H1 (cell line): ENCODE results near the gene WDR33. TPM values are rescaled to one million over a fixed set of nuclear protein-coding genes. Genes with fewer than 3 reads are reported as not detected.

Experiments
- CTCF ChIA-PET: fragments of 300-600 bp; sonication (Branson Sonifier 250); formaldehyde crosslinking; loops from one replicate; lab custom pipeline; 2021; ENCODE audit not compliant: partially characterized antibody; lab: Charles Lee
- POLR2A ChIA-PET: fragments of 300-600 bp; sonication (Branson Sonifier 250); formaldehyde crosslinking; loops from one replicate; lab custom pipeline; 2021; ENCODE audit warnings: inconsistent platforms; ENCODE audit not compliant: partially characterized antibody; lab: Charles Lee
- DNase-seq, 2 experiments: peaks; one replicate each; pipeline versions ENCODE4 v3.0.0 to v3.0.0-alpha.2; 2010 to 2022; ENCODE audit warnings: low spot score in 2 of 2, low read depth in 1 of 2, mixed read lengths in 1 of 2
- FAIRE-seq: peaks from 2 replicates; lab custom pipeline; 2011; peaks lifted over from hg19 to GRCh38; lab: Jason Lieb, UNC
- H2AFZ ChIP-seq: 2 replicates; pipeline ENCODE4 v1.8.1; 2012; ENCODE audit warnings: low read length, inconsistent platforms
- H2AK5ac ChIP-seq: 2 replicates; pipeline ENCODE4 v1.6.1; 2013; ENCODE audit warnings: low read depth, low read length
- H2BK120ac ChIP-seq: replicated peaks from 2 replicates; pipeline ENCODE3; 2013; ENCODE audit warnings: low read depth, low read length, inconsistent platforms
- H2BK12ac ChIP-seq: 2 replicates; pipeline ENCODE4 v1.6.1; 2013; ENCODE audit warnings: low read depth, low read length
- H2BK15ac ChIP-seq: 2 replicates; pipeline ENCODE4 v1.6.1; 2013; ENCODE audit warnings: low read length
- H2BK20ac ChIP-seq: 2 replicates; pipeline ENCODE4 v1.6.1; 2013; ENCODE audit warnings: low read length
- H2BK5ac ChIP-seq: 2 replicates; pipeline ENCODE4 v1.6.1; 2013; ENCODE audit warnings: low read depth, low read length
- H3K14ac ChIP-seq: 2 replicates; pipeline ENCODE4 v1.6.1; 2013; ENCODE audit warnings: inconsistent platforms; ENCODE audit not compliant: insufficient read length
- H3K18ac ChIP-seq: 2 replicates; pipeline ENCODE4 v1.6.1; 2013; ENCODE audit warnings: low read length; ENCODE audit errors: extremely low read depth
- H3K23ac ChIP-seq: 2 replicates; pipeline ENCODE4 v1.6.1; 2013; ENCODE audit warnings: inconsistent platforms; ENCODE audit not compliant: insufficient read length
- H3K23me2 ChIP-seq: 2 replicates; pipeline ENCODE4 v1.6.1; 2013; ENCODE audit warnings: low read depth, low read length
- H3K27ac ChIP-seq: 2 replicates; pipeline ENCODE4 v1.6.1; 2011; ENCODE audit warnings: low read depth, low read length, inconsistent platforms
- H3K27me3 ChIP-seq, 4 experiments: replicated peaks in 1 of 4; 1 replicate in 1 of 4; 2 replicates in 3 of 4; pipeline versions ENCODE4 v1.6.1 to v1.8.1; 2011 to 2013; ENCODE audit warnings: low read length in 3 of 4, mild to moderate bottlenecking in 3 of 4, inconsistent platforms in 2 of 4, mixed read lengths in 2 of 4, moderate library complexity in 1 of 4; ENCODE audit not compliant: control insufficient read depth in 3 of 4, insufficient read depth in 3 of 4; ENCODE audit errors: extremely low read depth in 1 of 4
- H3K36me3 ChIP-seq, 4 experiments: 2 replicates each; pipeline versions ENCODE4 v1.6.1 to v1.8.1; 2011 to 2013; ENCODE audit warnings: mild to moderate bottlenecking in 4 of 4, low read length in 3 of 4, moderate library complexity in 2 of 4, control low read depth in 1 of 4, inconsistent platforms in 1 of 4; ENCODE audit not compliant: insufficient read depth in 4 of 4, control insufficient read depth in 2 of 4
- H3K4ac ChIP-seq: replicated peaks from 2 replicates; pipeline ENCODE3; 2013; ENCODE audit warnings: low read length, low read depth, mixed read lengths, inconsistent platforms; ENCODE audit not compliant: insufficient read length
- H3K4me1 ChIP-seq, 4 experiments: replicated peaks in 1 of 4; 1 replicate in 1 of 4; 2 replicates in 3 of 4; pipeline versions ENCODE4 v1.6.1 to v1.8.1; 2011 to 2013; ENCODE audit warnings: low read length in 3 of 4, inconsistent platforms in 2 of 4, mixed read lengths in 1 of 4; ENCODE audit not compliant: insufficient read depth in 4 of 4, control insufficient read depth in 3 of 4
- H3K4me2 ChIP-seq, 2 experiments: 2 replicates each; pipeline versions ENCODE4 v1.6.1 to v1.8.1; 2011 to 2013; ENCODE audit warnings: low read depth in 2 of 2, low read length in 2 of 2, control low read depth in 1 of 2, inconsistent platforms in 1 of 2, mild to moderate bottlenecking in 1 of 2; ENCODE audit not compliant: insufficient read depth in 1 of 2
- H3K4me3 ChIP-seq, 4 experiments: fragments of 200-600, 300-600 bp in 1 of 4; sonication (generic), shearing (Covaris generic), sonication (Bioruptor Twin) in 1 of 4; 2 replicates each; pipeline versions ENCODE4 v1.5.1 to v1.8.1; 2011 to 2016; ENCODE audit warnings: low read length in 4 of 4, low read depth in 3 of 4, control low read depth in 2 of 4, inconsistent platforms in 2 of 4, mild to moderate bottlenecking in 2 of 4, mixed read lengths in 1 of 4, moderate library complexity in 1 of 4; ENCODE audit not compliant: insufficient read depth in 2 of 4; ENCODE audit errors: extremely low read depth in 1 of 4
- H3K56ac ChIP-seq: replicated peaks from 2 replicates; pipeline ENCODE3; 2013; ENCODE audit warnings: low read depth, mild to moderate bottlenecking, mixed read lengths, low read length, inconsistent platforms; ENCODE audit not compliant: insufficient read length
- H3K79me1 ChIP-seq: 2 replicates; pipeline ENCODE4 v1.6.1; 2013; ENCODE audit warnings: low read depth, low read length, control low read depth
- H3K79me2 ChIP-seq, 2 experiments: 2 replicates each; pipeline versions ENCODE4 v1.6.1 to v1.8.1; 2012 to 2013; ENCODE audit warnings: low read length in 2 of 2, mild to moderate bottlenecking in 2 of 2, inconsistent platforms in 1 of 2; ENCODE audit not compliant: insufficient read depth in 2 of 2, control insufficient read depth in 1 of 2
- H3K9ac ChIP-seq, 4 experiments: replicated peaks in 1 of 4; 1 replicate in 1 of 4; 2 replicates in 3 of 4; pipeline versions ENCODE4 v1.6.1 to v1.8.1; 2011 to 2013; ENCODE audit warnings: low read depth in 3 of 4, low read length in 3 of 4, control low read depth in 2 of 4, mild to moderate bottlenecking in 2 of 4, moderate library complexity in 2 of 4, inconsistent platforms in 1 of 4; ENCODE audit errors: extremely low read depth in 1 of 4
- H3K9me3 ChIP-seq, 2 experiments: 2 replicates each; pipeline versions ENCODE4 v1.6.1 to v1.8.1; 2012 to 2013; ENCODE audit warnings: mild to moderate bottlenecking in 2 of 2, moderate library complexity in 2 of 2, control low read depth in 1 of 2, inconsistent platforms in 1 of 2, low read depth in 1 of 2, low read length in 1 of 2, mixed read lengths in 1 of 2; ENCODE audit not compliant: insufficient read depth in 2 of 2
- H4K20me1 ChIP-seq, 2 experiments: replicated peaks in 1 of 2; 2 replicates each; pipeline versions ENCODE3 to v1.8.1; 2011 to 2013; ENCODE audit warnings: inconsistent platforms in 2 of 2, low read length in 2 of 2, mild to moderate bottlenecking in 1 of 2; ENCODE audit not compliant: insufficient read depth in 2 of 2, control insufficient read depth in 1 of 2
- H4K5ac ChIP-seq: 2 replicates; pipeline ENCODE4 v1.6.1; 2013; ENCODE audit warnings: low read length, low read depth, mixed read lengths, inconsistent platforms; ENCODE audit not compliant: insufficient read length
- H4K8ac ChIP-seq: 2 replicates; pipeline ENCODE4 v1.8.0; 2013; ENCODE audit warnings: mild to moderate bottlenecking, moderate library complexity, low read length, inconsistent platforms; ENCODE audit not compliant: insufficient read depth; ENCODE audit errors: extremely low read depth
- H4K91ac ChIP-seq: replicated peaks from 2 replicates; pipeline ENCODE3; 2013; ENCODE audit warnings: low read length, mixed read lengths, inconsistent platforms; ENCODE audit not compliant: insufficient read length
- ASH2L ChIP-seq: fragments of 200-600, 300-600 bp; sonication (generic); IDR thresholded peaks from one replicate; pipeline ENCODE4 v1.7.1; 2017; ENCODE audit warnings: low read length
- BCL11A ChIP-seq, 2 experiments: IDR thresholded peaks; one replicate each; pipeline ENCODE4 v1.6.1; 2011; ENCODE audit warnings: low read depth in 2 of 2, low read length in 2 of 2, mild to moderate bottlenecking in 2 of 2
- EZH2 ChIP-seq: fragments of 200-600 bp; sonication (generic); IDR thresholded peaks from 2 replicates; pipeline ENCODE4 v1.7.1; 2012; ENCODE audit warnings: low read depth, mild to moderate bottlenecking, moderate library complexity, low read length, inconsistent platforms; ENCODE audit not compliant: severe bottlenecking
- GABPA ChIP-seq: IDR thresholded peaks from 2 replicates; pipeline ENCODE4 v1.6.1; 2011; ENCODE audit warnings: mild to moderate bottlenecking, low read length, moderate library complexity, borderline replicate concordance; ENCODE audit not compliant: insufficient read depth
- RAD21 ChIP-seq, 2 experiments: IDR thresholded peaks in 1 of 2; conservative IDR thresholded peaks in 1 of 2; 2 replicates each; pipeline ENCODE4 v1.6.1; 2011; ENCODE audit warnings: low read depth in 2 of 2, low read length in 2 of 2, improper control_type of control experiment in 1 of 2, inconsistent platforms in 1 of 2, mild to moderate bottlenecking in 1 of 2, moderate library complexity in 1 of 2
- SIN3A ChIP-seq, 2 experiments: IDR thresholded peaks in 1 of 2; conservative IDR thresholded peaks in 1 of 2; 2 replicates each; pipeline ENCODE4 v1.6.1; 2011 to 2012; ENCODE audit warnings: low read length in 2 of 2, improper control_type of control experiment in 1 of 2, low read depth in 1 of 2, mild to moderate bottlenecking in 1 of 2
- SUZ12 ChIP-seq: fragments of 200-600 bp; sonication (generic); IDR thresholded peaks from 2 replicates; pipeline ENCODE4 v1.6.1; 2012; ENCODE audit warnings: mild to moderate bottlenecking, inconsistent platforms, low read length, moderate library complexity, mixed read lengths
- WGBS, 2 experiments: shearing (Covaris generic) in 1 of 2; methylation state at CpG; one replicate each; pipeline versions ENCODE4 v1.1.6 to v1.1.7; 2013 to 2015; ENCODE audit warnings: low lambda C conversion rate in 2 of 2, mixed read lengths in 2 of 2, inconsistent platforms in 1 of 2, low coverage in 1 of 2, missing lambda C conversion rate in 1 of 2; ENCODE audit not compliant: insufficient replicate concordance in 2 of 2, insufficient coverage in 1 of 2, insufficient read length in 1 of 2; ENCODE audit errors: extremely low coverage in 1 of 2, missing lambda C conversion rate in 1 of 2; 5-methylcytosine and 5-hydroxymethylcytosine counted together
- polyA plus RNA-seq, 7 experiments: library from polyadenylated mRNA; depleted of rRNA in 3 of 7; stranded (reverse) in 5 of 7; unstranded in 2 of 7; fragments of >200 nt in 5 of 7; fragments of 200-250 nt in 2 of 7; gene quantifications; 1 replicate in 5 of 7; 2 replicates in 1 of 7; 4 replicates in 1 of 7; pipeline versions ENCODE4 v1.2.1 to v1.2.3, GENCODE V29; 2011 to 2013; ENCODE audit warnings: missing spikeins in 2 of 7, mixed read lengths in 2 of 7
- total RNA-seq: library from RNA; stranded (reverse); fragmentation: NEBNext Ultra II Directional; extraction: Animal tissue kit (Norgen Biotek cat#: 25700); gene quantifications from 2 replicates; pipeline ENCODE4 v1.2.1, GENCODE V29; 2021

The WDR33 gene
- total and polyA plus RNA-seq, 2 of the 8 experiments (the other 6 are each of a cell fraction or from before 2014, with no cell fraction given): 18.1 to 82.7 TPM

- Histone ChIP-seq H4K91ac (no peak within 1 kb of the TSS), H3K4me1 (peaks cover 0 to 4% (median 0%) of the 10 kb centered on the region in 4 experiments; a peak in 3 of 7 replicates), H3K9ac (peak within 1 kb of the TSS in 2 of 4 experiments; percentile 8 to 20; a peak in 2 of 7 replicates), H2BK5ac (no peak within 1 kb of the TSS), H4K5ac (no peak within 1 kb of the TSS), H3K9me3 (no peaks in the 10 kb centered on the region), H2AFZ (peak within 1 kb of the TSS; percentile 49; the same call in 1 of the 2 replicates), H3K79me1 (peaks cover 2% of the 10 kb centered on the region; the same call in 1 of the 2 replicates), H3K14ac (no peak within 1 kb of the TSS), H3K79me2 (no peaks in the 10 kb centered on the region), H3K27ac (no peak within 1 kb of the TSS), H2BK12ac (no peak within 1 kb of the TSS), H4K20me1 (no peaks in the 10 kb centered on the region), H3K4me2 (peak within 1 kb of the TSS; percentile 66 to 82), H2AK5ac (no peak within 1 kb of the TSS), H3K18ac (no peak within 1 kb of the TSS; the same call in 1 of the 2 replicates), H3K4ac (no peak within 1 kb of the TSS), H3K36me3 (no peaks in the 10 kb centered on the region), H3K23ac (no peak within 1 kb of the TSS), H4K8ac (peak within 1 kb of the TSS; percentile 76; the same call in 1 of the 2 replicates), H2BK120ac (no peak within 1 kb of the TSS), H3K27me3 (peaks cover 10 to 57% (median 33%) of the 10 kb centered on the region in 4 experiments), H2BK15ac (no peak within 1 kb of the TSS), H3K56ac (no peak within 1 kb of the TSS), H3K4me3 (peak within 1 kb of the TSS; percentile 46 to 70 (median 66)), H2BK20ac (no peak within 1 kb of the TSS), H3K23me2 (peaks cover 2% of the 10 kb centered on the region; the same call in 1 of the 2 replicates)
- DNase-seq (peak in 1 of 2 experiments; percentile 66), FAIRE-seq (no peak)
- WGBS, 2 experiments: 8% methylated on average over 36 of the region's 56 CpGs; no CpG with 5 or more reads in 1 of the 2 experiments
- CTCF ChIA-PET: interaction anchor here (0.7 to 4.1 kb wide), 11 partner anchors 9 to 196 kb away, joined by 3 to 34 read pairs (median 3); no protein-coding TSS in a partner anchor
- TF ChIP-seq SUZ12: peak; percentile 36; the same call in 1 of the 2 replicates
- no peak for TF ChIP-seq GABPA
- no peak for TF ChIP-seq BCL11A (IDR thresholded peaks at IDR 0.05; ENCODE audit: low read depth in 2 of 2, low read length in 2 of 2)
- peak; percentile 25 to 48; a peak in 3 of 4 replicates for TF ChIP-seq RAD21 (IDR thresholded peaks at IDR 0.05 in 1 of 2, conservative IDR thresholded peaks at IDR 0.05 in 1 of 2; ENCODE audit: low read depth in 2 of 2, low read length in 2 of 2)
- peak; percentile 40 for TF ChIP-seq ASH2L
- peak; percentile 35 for TF ChIP-seq EZH2
- 0 out of 4 replicates have a peak, but pooled peaks of 1 of the 2 experiments have one; percentile 23 for TF ChIP-seq SIN3A (conservative IDR thresholded peaks at IDR 0.05 in 1 of 2, IDR thresholded peaks at IDR 0.05 in 1 of 2; ENCODE audit: low read depth in 1 of 2, low read length in 2 of 2)
- POLR2A ChIA-PET: interaction anchor here (1.0 to 4.9 kb wide), 5 partner anchors 11 to 28 kb away, joined by 3 to 21 read pairs (median 4); partner anchors contain the start of gene SFT2D3
These were observed 135.4 kb downstream of the WDR33 start, which contains the start of gene LIMS2 for GRCh38 chr2:127675331-127676261. LIMS2 (minus strand) TSS chr2:127675530; CDS start chr2:127675024, 506 bp downstream.
